ENCODE results near the gene FFAR3.

The FFAR3 gene

DNA sequence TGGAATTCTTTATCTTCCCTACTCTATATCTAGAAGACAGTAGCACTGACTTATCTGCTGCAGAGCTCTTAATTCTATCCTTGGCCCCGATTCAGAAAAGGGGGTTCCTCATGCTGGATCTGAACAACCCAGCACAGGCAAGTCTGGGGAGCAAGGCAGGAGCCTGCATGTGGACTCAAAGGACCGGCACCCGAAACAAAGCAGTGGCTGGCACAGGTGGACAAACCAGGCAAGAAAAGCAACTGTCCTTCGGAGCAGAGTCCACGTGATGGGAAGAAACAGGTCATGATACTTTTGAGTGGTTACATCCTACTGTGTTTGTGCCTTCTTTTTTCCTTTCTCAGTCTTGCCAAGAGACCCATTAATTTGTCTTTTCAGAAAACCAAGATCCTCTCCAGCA, 50.9 kb downstream of the FFAR3 start:
- H3K4me3 Mint-ChIP-seq, result no peak overlapping the region
- no peaks in the 10 kb centered on the region for H3K27me3 Mint-ChIP-seq
- H3K36me3 Mint-ChIP-seq, result no peaks in the 10 kb centered on the region
- no peaks in the 10 kb centered on the region for H3K4me1 Mint-ChIP-seq (ENCODE audit: low read depth)
- H3K9me3 Mint-ChIP-seq (ENCODE audit: low read depth), result no peaks in the 10 kb centered on the region
- no peak overlapping the region for H3K27ac Mint-ChIP-seq
